HepG2 (cell line): ENCODE results near the gene OR8K3. TPM values are rescaled to one million over a fixed set of nuclear protein-coding genes. Genes with fewer than 3 reads are reported as not detected.

Source experiments
- ATAC-seq: fragments of 200-7000 bp; cut with Tn5 transposase; 3 replicates; pipeline ENCODE4 v1.9.1; 2020; ENCODE audit warnings: mild to moderate bottlenecking, moderate library complexity
- BruUV-seq: library from RNA; stranded (reverse); fragments of 400-500 nt; replicated peaks from 2 replicates; lab custom pipeline; 2021; lab: Mats Ljungman, UMichigan
- CTCF ChIA-PET: fragments of 300-600 bp; formaldehyde crosslinking; extraction: SDS; loops from one replicate; lab custom pipeline; 2021; ENCODE audit warnings: low total read pairs, inconsistent platforms, low intra/inter-chr PET ratio; lab: Yijun Ruan, JAX
- POLR2A ChIA-PET: fragments of 350-600 bp; sonication (Branson Sonifier 250); formaldehyde crosslinking; loops from one replicate; lab custom pipeline; 2020; ENCODE audit warnings: antibody characterized with exemption, inconsistent platforms; lab: Yijun Ruan, JAX
- DNase-seq: peaks from one replicate; pipeline ENCODE4 v3.0.0-alpha.2; 2015; ENCODE audit warnings: low spot score
- FAIRE-seq: peaks from 3 replicates; lab custom pipeline; 2011; peaks lifted over from hg19 to GRCh38; lab: Jason Lieb, UNC
- H2AFZ ChIP-seq: one replicate; pipeline ENCODE4 v1.6.1; 2011; ENCODE audit warnings: low read length, inconsistent platforms
- H3K27ac ChIP-seq: fragments of 300-600 bp; 3 replicates; pipeline ENCODE4 v1.8.0; 2011; ENCODE audit warnings: mixed run types, mild to moderate bottlenecking, mixed read lengths, low read length, inconsistent platforms; ENCODE audit not compliant: insufficient read depth; ENCODE audit errors: extremely low read length
- H3K27me3 ChIP-seq, 2 experiments: fragments of 200-600 bp in 1 of 2; 2 replicates in 1 of 2; 3 replicates in 1 of 2; pipeline versions ENCODE4 v1.6.0 to v1.8.0; 2011; ENCODE audit warnings: low read length in 2 of 2, mild to moderate bottlenecking in 2 of 2, moderate library complexity in 2 of 2, inconsistent platforms in 1 of 2; ENCODE audit not compliant: insufficient read depth in 2 of 2, control insufficient read depth in 1 of 2
- H3K36me3 ChIP-seq, 2 experiments: fragments of 200-600 bp in 1 of 2; replicated peaks in 1 of 2; 2 replicates in 1 of 2; 3 replicates in 1 of 2; pipeline versions ENCODE4 v1.5.1 to v1.8.0; 2011; ENCODE audit warnings: low read length in 2 of 2, inconsistent platforms in 1 of 2; ENCODE audit not compliant: insufficient read depth in 2 of 2, control insufficient read depth in 1 of 2
- H3K4me1 ChIP-seq: 2 replicates; pipeline ENCODE4 v1.5.1; 2012; ENCODE audit warnings: low read length, inconsistent platforms; ENCODE audit not compliant: insufficient read depth
- H3K4me2 ChIP-seq: 2 replicates; pipeline ENCODE4 v1.6.0; 2011; ENCODE audit warnings: low read depth, low read length, inconsistent platforms
- H3K4me3 ChIP-seq, 3 experiments: fragments of 200-600 bp in 1 of 3; sonication (generic), shearing (Covaris generic) in 1 of 3; replicated peaks in 1 of 3; 2 replicates each; pipeline ENCODE4 v1.5.1; 2011 to 2016; ENCODE audit warnings: low read length in 3 of 3, inconsistent platforms in 2 of 3, low read depth in 2 of 3, mild to moderate bottlenecking in 2 of 3, control low read depth in 1 of 3, mixed read lengths in 1 of 3; ENCODE audit not compliant: insufficient read depth in 1 of 3
- H3K79me2 ChIP-seq: one replicate; pipeline ENCODE4 v1.6.1; 2011; ENCODE audit warnings: low read length, inconsistent platforms; ENCODE audit not compliant: insufficient read depth
- H3K9ac ChIP-seq: 2 replicates; pipeline ENCODE4 v1.6.0; 2011; ENCODE audit warnings: mild to moderate bottlenecking, low read depth, low read length, inconsistent platforms; ENCODE audit not compliant: insufficient read depth
- H3K9me3 ChIP-seq: 2 replicates; pipeline ENCODE4 v1.5.1; 2012; ENCODE audit warnings: mild to moderate bottlenecking, low read length
- H4K20me1 ChIP-seq: 2 replicates; pipeline ENCODE4 v1.6.0; 2011; ENCODE audit warnings: inconsistent platforms, mild to moderate bottlenecking, low read length, moderate library complexity; ENCODE audit not compliant: insufficient read depth
- ARID3A ChIP-seq: IDR thresholded peaks from 2 replicates; pipeline ENCODE4 v1.6.1; 2012; ENCODE audit warnings: low read depth, low read length, improper control_type of control experiment
- ATF3 ChIP-seq: sonication (generic); formaldehyde crosslinking; IDR thresholded peaks from 2 replicates; pipeline ENCODE4 v1.4.0; 2020; ENCODE audit warnings: missing genetic modification reagents
- CBX1 ChIP-seq: IDR thresholded peaks from one replicate; pipeline ENCODE4 v1.6.1; 2016; ENCODE audit warnings: antibody characterized with exemption, low read depth
- GZF1 ChIP-seq: sonication (generic); formaldehyde crosslinking; IDR thresholded peaks from 2 replicates; pipeline ENCODE4 v1.5.1; 2020; ENCODE audit warnings: mild to moderate bottlenecking, missing genetic modification reagents
- HCFC1 ChIP-seq: fragments of 150-350 bp; IDR thresholded peaks from 2 replicates; pipeline ENCODE4 v1.6.1; 2014; ENCODE audit warnings: low read depth, low read length
- JUNB ChIP-seq: sonication (generic); formaldehyde crosslinking; IDR thresholded peaks from 2 replicates; pipeline ENCODE4 v1.8.0; 2022; ENCODE audit warnings: missing genetic modification reagents, mild to moderate bottlenecking, borderline replicate concordance
- KLF15 ChIP-seq: sonication (generic); formaldehyde crosslinking; IDR thresholded peaks from 2 replicates; pipeline ENCODE4 v1.8.1; 2023; ENCODE audit warnings: borderline replicate concordance, mild to moderate bottlenecking, inconsistent platforms, missing genetic modification reagents, mixed read lengths
- KLF9 ChIP-seq: IDR thresholded peaks from 2 replicates; pipeline ENCODE4 v1.6.1; 2016; ENCODE audit warnings: low read depth
- NCOA5 ChIP-seq: sonication (generic); formaldehyde crosslinking; IDR thresholded peaks from 2 replicates; pipeline ENCODE4 v1.4.0; 2020; ENCODE audit warnings: missing genetic modification reagents
- NFE2L1 ChIP-seq: sonication (generic); formaldehyde crosslinking; IDR thresholded peaks from 2 replicates; pipeline ENCODE4 v1.4.0; 2020; ENCODE audit warnings: missing genetic modification reagents, mild to moderate bottlenecking, borderline replicate concordance
- NR2F6 ChIP-seq, 2 experiments: IDR thresholded peaks; 2 replicates each; pipeline ENCODE4 v1.6.1; 2016; ENCODE audit warnings: antibody characterized with exemption in 1 of 2, mild to moderate bottlenecking in 1 of 2
- SSRP1 ChIP-seq: IDR thresholded peaks from 2 replicates; pipeline ENCODE4 v1.6.1; 2016; ENCODE audit warnings: control low read depth
- TEF ChIP-seq: sonication (generic); formaldehyde crosslinking; IDR thresholded peaks from 2 replicates; pipeline ENCODE4 v1.5.0; 2020; ENCODE audit warnings: missing genetic modification reagents
- TRIM24 ChIP-seq: sonication (generic); formaldehyde crosslinking; IDR thresholded peaks from 2 replicates; pipeline ENCODE4 v1.8.0; 2022; ENCODE audit warnings: mild to moderate bottlenecking, missing genetic modification reagents
- ZEB1 ChIP-seq: IDR thresholded peaks from 2 replicates; pipeline ENCODE4 v1.6.1; 2012; ENCODE audit warnings: mild to moderate bottlenecking, low read depth, inconsistent platforms; ENCODE audit not compliant: insufficient replicate concordance
- ZFY ChIP-seq: sonication (generic); formaldehyde crosslinking; IDR thresholded peaks from 2 replicates; pipeline ENCODE4 v1.4.0; 2020; ENCODE audit warnings: missing genetic modification reagents
- ZNF101 ChIP-seq: sonication (generic); formaldehyde crosslinking; IDR thresholded peaks from 2 replicates; pipeline ENCODE4 v1.4.0; 2020; ENCODE audit warnings: mild to moderate bottlenecking, low read depth, missing genetic modification reagents, borderline replicate concordance
- ZNF530 ChIP-seq: sonication (generic); formaldehyde crosslinking; IDR thresholded peaks from 2 replicates; pipeline ENCODE4 v1.5.0; 2020; ENCODE audit warnings: low read depth, mild to moderate bottlenecking, missing genetic modification reagents
- ZNF780A ChIP-seq: sonication (generic); formaldehyde crosslinking; IDR thresholded peaks from 2 replicates; pipeline ENCODE4 v1.8.0; 2022; ENCODE audit warnings: mild to moderate bottlenecking, missing genetic modification reagents, moderate library complexity
- ZSCAN25 ChIP-seq: sonication (generic); formaldehyde crosslinking; IDR thresholded peaks from 2 replicates; pipeline ENCODE4 v1.8.0; 2022; ENCODE audit warnings: mild to moderate bottlenecking, missing genetic modification reagents
- ZSCAN5A ChIP-seq: sonication (generic); formaldehyde crosslinking; IDR thresholded peaks from 2 replicates; pipeline ENCODE4 v1.8.0; 2022; ENCODE audit warnings: mild to moderate bottlenecking, missing genetic modification reagents, borderline replicate concordance
- WGBS: methylation state at CpG from one replicate; pipeline ENCODE4 v1.1.6; 2017; ENCODE audit warnings: low lambda C conversion rate; 5-methylcytosine and 5-hydroxymethylcytosine counted together
- in situ Hi-C: cut with HindIII; loops from 2 replicates; pipeline ENCODE4 v1.10.0; 2017; ENCODE audit warnings: low pct_unique_long_range_greater_than_20kb; ENCODE audit not compliant: extremely low pct_ligation_motif_present
- intact Hi-C: fragments of 100-400 bp; cut with micrococcal nuclease; formaldehyde crosslinking; loops from one replicate; pipeline ENCODE4 v1.10.0; 2022; ENCODE audit not compliant: unreplicated experiment
- polyA plus RNA-seq, 8 experiments: library from polyadenylated mRNA; depleted of rRNA in 3 of 8; stranded (reverse) in 7 of 8; unstranded in 1 of 8; fragments of >200 nt; fragmentation: Illumina TruSeq in 4 of 8; extraction: Trizol in 4 of 8; gene quantifications; 2 replicates each; pipeline versions ENCODE4 v1.2.1 to v1.2.3, GENCODE V29; 2011 to 2016; ENCODE audit warnings: low read depth in 4 of 8, missing spikeins in 1 of 8, mixed read lengths in 1 of 8; ENCODE audit not compliant: insufficient read depth in 1 of 8
- total RNA-seq, 5 experiments: library from RNA; depleted of rRNA; stranded (reverse); fragments of >200 nt; fragmentation: Illumina TruSeq; extraction: Trizol; gene quantifications; 2 replicates each; pipeline ENCODE4 v1.2.3, GENCODE V29; 2016; ENCODE audit warnings: low read depth in 1 of 5

Gene OR8K3
- total and polyA plus RNA-seq, 2 of the 13 experiments (the other 11 are each of a cell fraction or from before 2014, with no cell fraction given) = not detected

- TF ChIP-seq TEF (CRISPR knock-in tag) (no peak), ARID3A (no peak), SSRP1 (CRISPR knock-in tag) (no peak), JUNB (CRISPR knock-in tag) (no peak), ZNF101 (CRISPR knock-in tag) (no peak)
These were observed 18.0 kb upstream of the OR8K3 start (continued) for GRCh38 chr11:56296898-56297297.

- H3K4me2 ChIP-seq = no peak overlapping the region
- DNase-seq (no peak), ATAC-seq (no peak), FAIRE-seq (no peak)
- in situ Hi-C loops (no loop called here), intact Hi-C loops (no loop called here)
- 5% methylated on average over 2 of the region's 3 CpGs for WGBS
- peaks cover 82% of the 10 kb centered on the region for H3K9me3 ChIP-seq
- H3K27me3 ChIP-seq = no peaks in the 10 kb centered on the region; a peak in 1 of 5 replicates
- no peaks in the 10 kb centered on the region for H3K4me1 ChIP-seq
- no peaks in the 10 kb centered on the region for H4K20me1 ChIP-seq
- H2AFZ ChIP-seq = no peak overlapping the region
- no peaks in the 10 kb centered on the region for H3K36me3 ChIP-seq
- ChIA-PET POLR2A (no interaction called here), CTCF (no interaction called here)
- no peak overlapping the region for H3K27ac ChIP-seq
- H3K79me2 ChIP-seq = no peaks in the 10 kb centered on the region
- no peak overlapping the region for H3K4me3 ChIP-seq
- no peak overlapping the region for H3K9ac ChIP-seq
- BruUV-seq = no TSS peak
- no peak for TF ChIP-seq ZEB1
- TF ChIP-seq TRIM24 (CRISPR knock-in tag) = no peak
- TF ChIP-seq ZFY (CRISPR knock-in tag) = no peak
- no peak for TF ChIP-seq NFE2L1 (CRISPR knock-in tag)
- TF ChIP-seq NCOA5 = no peak
- TF ChIP-seq NR2F6 (IDR thresholded peaks at IDR 0.05) = no peak
- no peak for TF ChIP-seq NR2F6 (CRISPR knock-in tag; IDR thresholded peaks at IDR 0.05)
- no peak for TF ChIP-seq ATF3 (CRISPR knock-in tag)
- no peak for TF ChIP-seq CBX1
- no peak for TF ChIP-seq KLF15 (CRISPR knock-in tag)
- no peak for TF ChIP-seq ZNF530 (CRISPR knock-in tag)
- TF ChIP-seq ZNF780A (CRISPR knock-in tag) = no peak
- no peak for TF ChIP-seq KLF9 (CRISPR knock-in tag)
- TF ChIP-seq ZSCAN5A (CRISPR knock-in tag) = no peak
- no peak for TF ChIP-seq ZSCAN25 (CRISPR knock-in tag)
- no peak for TF ChIP-seq HCFC1
- no peak for TF ChIP-seq TEF (CRISPR knock-in tag)
- no peak for TF ChIP-seq GZF1 (CRISPR knock-in tag)
These were observed 7.1 kb upstream of the OR8K3 start for GRCh38 chr11:56307836-56308235.
